Measurements from ENCODE around the gene SHMT2.

Gene SHMT2

DNA sequence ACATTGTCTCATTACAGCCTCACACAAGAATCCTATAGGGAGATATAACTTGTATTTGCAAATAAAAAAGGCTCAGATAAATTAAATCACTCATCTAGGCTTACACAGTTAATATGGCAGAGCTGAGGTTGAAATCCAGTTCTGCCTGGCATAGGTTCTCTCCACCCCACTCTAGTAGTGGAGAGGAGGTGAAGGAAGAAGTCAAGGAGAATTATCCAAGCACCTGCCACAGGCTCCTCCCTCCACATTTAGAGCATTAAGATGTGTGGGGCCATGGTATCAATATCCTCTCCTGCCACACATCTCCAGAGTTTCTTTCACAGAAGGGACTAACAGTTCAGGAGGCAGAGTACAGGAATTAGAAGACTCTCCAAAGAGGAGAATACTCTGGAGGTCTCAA, 44.0 kb downstream of the SHMT2 start:
- TF ChIP-seq, protein P1, sequence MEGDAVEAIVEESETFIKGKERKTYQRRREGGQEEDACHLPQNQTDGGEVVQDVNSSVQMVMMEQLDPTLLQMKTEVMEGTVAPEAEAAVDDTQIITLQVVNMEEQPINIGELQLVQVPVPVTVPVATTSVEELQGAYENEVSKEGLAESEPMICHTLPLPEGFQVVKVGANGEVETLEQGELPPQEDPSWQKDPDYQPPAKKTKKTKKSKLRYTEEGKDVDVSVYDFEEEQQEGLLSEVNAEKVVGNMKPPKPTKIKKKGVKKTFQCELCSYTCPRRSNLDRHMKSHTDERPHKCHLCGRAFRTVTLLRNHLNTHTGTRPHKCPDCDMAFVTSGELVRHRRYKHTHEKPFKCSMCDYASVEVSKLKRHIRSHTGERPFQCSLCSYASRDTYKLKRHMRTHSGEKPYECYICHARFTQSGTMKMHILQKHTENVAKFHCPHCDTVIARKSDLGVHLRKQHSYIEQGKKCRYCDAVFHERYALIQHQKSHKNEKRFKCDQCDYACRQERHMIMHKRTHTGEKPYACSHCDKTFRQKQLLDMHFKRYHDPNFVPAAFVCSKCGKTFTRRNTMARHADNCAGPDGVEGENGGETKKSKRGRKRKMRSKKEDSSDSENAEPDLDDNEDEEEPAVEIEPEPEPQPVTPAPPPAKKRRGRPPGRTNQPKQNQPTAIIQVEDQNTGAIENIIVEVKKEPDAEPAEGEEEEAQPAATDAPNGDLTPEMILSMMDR (IDR thresholded peaks at IDR 0.05): no peak

DNA sequence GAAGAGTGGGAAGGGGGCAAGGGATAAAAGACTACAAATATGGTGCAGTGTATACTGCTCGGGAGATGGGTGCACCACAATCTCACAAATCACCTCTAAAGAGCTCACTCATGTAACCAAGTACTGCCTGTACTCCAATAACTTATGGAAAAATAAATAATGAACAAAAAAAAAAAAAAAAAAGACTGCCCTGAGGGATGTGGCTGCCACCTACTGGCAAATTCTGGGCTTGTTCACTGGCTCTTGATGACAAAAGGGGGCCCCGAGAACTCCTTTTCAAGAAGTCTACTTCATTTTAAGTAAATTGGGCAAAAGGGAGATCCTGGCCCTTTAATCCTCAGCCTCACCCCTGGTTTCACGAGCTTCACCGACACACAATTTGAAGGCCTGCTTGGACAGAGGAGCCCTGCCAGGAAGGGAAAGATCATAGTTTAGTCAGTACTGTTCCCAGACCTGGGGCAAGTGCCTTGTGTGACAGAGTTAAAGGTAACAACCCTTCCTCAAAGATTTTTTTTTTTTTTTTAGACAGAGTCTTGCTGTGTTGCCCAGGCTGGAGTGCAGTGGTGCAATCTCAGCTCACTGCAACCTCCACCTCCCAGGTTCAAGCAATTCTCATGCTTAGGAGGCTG, 47.5 kb downstream of the SHMT2 start:
- TF ChIP-seq, protein P1 (IDR thresholded peaks at IDR 0.05): peak; percentile 72

DNA sequence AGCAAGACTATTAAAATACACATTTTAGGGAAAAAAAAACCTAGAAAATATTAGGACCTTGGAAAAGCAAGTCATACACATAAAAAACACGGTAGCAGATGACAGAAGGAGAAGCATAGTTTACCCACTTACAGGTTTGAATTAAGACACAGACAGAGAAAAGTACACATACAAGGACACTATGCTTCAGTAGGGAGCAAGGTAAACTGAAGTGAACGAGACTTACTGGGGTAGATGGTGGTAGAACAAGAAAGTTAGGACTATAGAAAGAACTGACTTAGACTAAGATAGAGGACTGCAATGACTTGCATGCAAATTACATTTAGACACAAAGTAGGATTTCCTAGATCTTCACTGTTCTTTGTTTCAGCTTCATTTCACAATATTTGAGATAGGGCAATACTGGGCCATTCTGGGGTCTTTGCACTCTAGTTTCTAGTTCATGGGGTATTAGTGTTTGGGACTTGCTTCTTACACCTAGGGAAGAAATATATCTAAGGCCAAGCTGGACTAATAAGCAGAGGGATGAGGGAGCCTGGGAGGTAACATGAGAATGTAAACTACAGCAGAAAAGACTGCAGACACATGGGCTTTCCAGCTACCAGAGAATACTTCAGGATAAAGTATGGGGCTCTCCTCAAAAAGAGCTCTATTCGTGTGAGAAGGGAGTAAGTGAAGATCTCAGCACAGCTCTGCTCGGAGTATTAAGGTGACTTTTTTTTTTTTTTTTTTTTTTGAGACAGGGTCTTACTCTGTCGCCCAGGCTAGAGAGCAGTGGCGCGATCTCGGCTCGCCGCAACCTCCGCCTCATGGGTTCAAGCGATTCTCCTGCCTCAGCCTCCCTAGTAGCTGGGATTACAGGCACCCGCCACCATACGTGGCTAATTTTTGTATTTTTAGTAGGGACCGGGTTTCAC, 49.2 kb downstream of the SHMT2 start:
- TF ChIP-seq, protein P1 (IDR thresholded peaks at IDR 0.05): no peak

DNA sequence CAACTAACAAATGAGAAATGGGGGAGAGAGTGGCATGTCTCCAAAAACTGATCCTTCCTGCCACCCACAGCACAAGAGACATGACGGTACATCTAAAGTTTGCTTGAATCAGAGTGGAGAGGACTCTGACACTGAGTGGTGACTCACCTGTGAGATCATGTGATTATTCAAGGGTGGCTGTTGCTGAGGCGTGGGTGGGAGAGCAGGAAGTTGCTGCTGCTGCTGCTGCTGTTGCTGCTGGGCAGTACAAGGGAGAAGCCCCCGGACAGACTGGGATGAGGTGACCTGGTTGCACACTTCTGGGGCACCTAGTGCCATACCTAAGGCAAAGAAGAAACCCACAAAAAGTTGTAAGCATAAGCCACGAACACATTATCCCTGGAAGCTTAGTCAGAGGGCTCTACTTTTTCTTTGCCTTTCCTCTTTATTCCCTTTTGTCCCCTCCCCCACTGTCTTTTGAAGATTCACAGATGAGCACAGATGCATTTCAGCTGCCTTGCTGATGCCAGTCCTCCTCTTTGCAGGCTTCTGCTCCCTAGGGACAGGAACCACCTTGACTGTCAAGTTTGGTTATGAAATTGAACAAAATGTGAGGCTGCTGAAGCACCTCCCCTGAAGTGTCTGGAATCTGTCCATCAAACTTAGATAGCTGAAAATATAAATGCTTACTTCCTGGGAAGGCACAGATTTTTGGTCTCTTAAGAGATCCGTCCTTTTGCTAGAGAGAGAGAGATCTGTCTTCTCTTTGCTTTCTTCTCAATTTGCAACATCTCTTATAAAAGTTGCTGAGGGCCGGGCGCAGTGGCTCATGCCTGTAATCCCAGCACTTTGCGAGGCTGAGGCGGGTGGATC, 50.9 kb downstream of the SHMT2 start:
- TF ChIP-seq, protein P1 (IDR thresholded peaks at IDR 0.05): no peak
